ENCODE results near the gene SNTG2.
"Not testable (repeated sequence)": the region's sequence is repeated elsewhere in the genome, so short reads cannot be mapped to it uniquely, and the experiment has no call there.

SNTG2 gene

GRCh38 chr2:1223791-1224190 lies 273.1 kb downstream of the SNTG2 start:
- TF ChIP-seq CTCF (IDR thresholded peaks at IDR 0.05; ENCODE audit: low read depth, low read length): no peak
- no peak for DNase-seq (ENCODE audit: extremely low read depth, low read depth)

- DNase-seq (ENCODE audit: extremely low read depth, low read depth): no peak
- TF ChIP-seq CTCF (IDR thresholded peaks at IDR 0.05; ENCODE audit: low read depth, low read length): no peak
These were observed 274.3 kb downstream of the SNTG2 start for GRCh38 chr2:1224901-1225300.

- no peak for DNase-seq (ENCODE audit: extremely low read depth, low read depth)
- no peak for TF ChIP-seq CTCF (IDR thresholded peaks at IDR 0.05; ENCODE audit: low read depth, low read length)
These were observed 276.1 kb downstream of the SNTG2 start for GRCh38 chr2:1226766-1227165.

GRCh38 chr2:1227274-1227900 lies 276.7 kb downstream of the SNTG2 start:
- no peak for DNase-seq (ENCODE audit: extremely low read depth, low read depth)
- TF ChIP-seq CTCF (IDR thresholded peaks at IDR 0.05; ENCODE audit: low read depth, low read length): no peak

GRCh38 chr2:1229596-1229995 lies 278.9 kb downstream of the SNTG2 start:
- DNase-seq (ENCODE audit: extremely low read depth, low read depth): not testable (repeated sequence)

GRCh38 chr2:1230155-1230893 lies 279.7 kb downstream of the SNTG2 start:
- TF ChIP-seq CTCF (IDR thresholded peaks at IDR 0.05; ENCODE audit: low read depth, low read length): no peak
- DNase-seq (ENCODE audit: extremely low read depth, low read depth): no peak

- no peak for TF ChIP-seq CTCF (IDR thresholded peaks at IDR 0.05; ENCODE audit: low read depth, low read length)
- DNase-seq (ENCODE audit: extremely low read depth, low read depth): no peak
These were observed 280.9 kb downstream of the SNTG2 start for GRCh38 chr2:1231466-1232063.
